Measurements from ENCODE around the gene NAIF1.

The NAIF1 gene

DNA sequence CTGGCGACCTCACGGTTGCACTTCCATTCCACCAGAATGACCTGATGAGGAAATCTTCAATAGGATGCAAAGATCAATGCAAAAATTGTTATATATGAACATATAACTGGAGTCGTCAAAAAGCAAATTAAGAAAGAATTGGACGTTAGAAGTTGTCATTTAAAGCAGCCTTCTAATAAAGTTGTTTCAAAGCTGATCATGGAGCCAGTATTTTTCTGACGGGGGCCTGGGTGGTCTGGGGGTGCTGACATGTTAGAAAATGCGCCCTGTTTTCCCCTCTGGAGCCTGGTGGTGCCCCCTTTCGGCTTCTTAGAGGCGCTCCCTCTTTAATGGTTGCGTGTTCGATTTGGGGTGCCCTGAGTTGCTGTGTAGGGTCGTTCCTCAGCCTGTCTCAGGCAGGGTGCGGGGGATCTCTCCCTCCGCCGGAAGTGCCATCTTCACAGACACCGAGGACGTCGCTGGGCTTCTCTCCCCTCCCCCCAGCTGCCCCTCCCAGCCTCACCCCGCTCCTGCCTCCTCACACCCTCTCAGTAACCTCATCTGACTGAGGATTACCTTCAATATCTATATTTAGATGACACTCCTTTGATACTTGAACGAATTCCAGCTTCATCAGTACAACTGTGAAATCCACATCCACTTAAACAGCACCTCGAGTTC lies 42.1 kb upstream of the NAIF1 start:
- TF ChIP-seq, protein P1, sequence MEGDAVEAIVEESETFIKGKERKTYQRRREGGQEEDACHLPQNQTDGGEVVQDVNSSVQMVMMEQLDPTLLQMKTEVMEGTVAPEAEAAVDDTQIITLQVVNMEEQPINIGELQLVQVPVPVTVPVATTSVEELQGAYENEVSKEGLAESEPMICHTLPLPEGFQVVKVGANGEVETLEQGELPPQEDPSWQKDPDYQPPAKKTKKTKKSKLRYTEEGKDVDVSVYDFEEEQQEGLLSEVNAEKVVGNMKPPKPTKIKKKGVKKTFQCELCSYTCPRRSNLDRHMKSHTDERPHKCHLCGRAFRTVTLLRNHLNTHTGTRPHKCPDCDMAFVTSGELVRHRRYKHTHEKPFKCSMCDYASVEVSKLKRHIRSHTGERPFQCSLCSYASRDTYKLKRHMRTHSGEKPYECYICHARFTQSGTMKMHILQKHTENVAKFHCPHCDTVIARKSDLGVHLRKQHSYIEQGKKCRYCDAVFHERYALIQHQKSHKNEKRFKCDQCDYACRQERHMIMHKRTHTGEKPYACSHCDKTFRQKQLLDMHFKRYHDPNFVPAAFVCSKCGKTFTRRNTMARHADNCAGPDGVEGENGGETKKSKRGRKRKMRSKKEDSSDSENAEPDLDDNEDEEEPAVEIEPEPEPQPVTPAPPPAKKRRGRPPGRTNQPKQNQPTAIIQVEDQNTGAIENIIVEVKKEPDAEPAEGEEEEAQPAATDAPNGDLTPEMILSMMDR (IDR thresholded peaks at IDR 0.05) = no peak

DNA sequence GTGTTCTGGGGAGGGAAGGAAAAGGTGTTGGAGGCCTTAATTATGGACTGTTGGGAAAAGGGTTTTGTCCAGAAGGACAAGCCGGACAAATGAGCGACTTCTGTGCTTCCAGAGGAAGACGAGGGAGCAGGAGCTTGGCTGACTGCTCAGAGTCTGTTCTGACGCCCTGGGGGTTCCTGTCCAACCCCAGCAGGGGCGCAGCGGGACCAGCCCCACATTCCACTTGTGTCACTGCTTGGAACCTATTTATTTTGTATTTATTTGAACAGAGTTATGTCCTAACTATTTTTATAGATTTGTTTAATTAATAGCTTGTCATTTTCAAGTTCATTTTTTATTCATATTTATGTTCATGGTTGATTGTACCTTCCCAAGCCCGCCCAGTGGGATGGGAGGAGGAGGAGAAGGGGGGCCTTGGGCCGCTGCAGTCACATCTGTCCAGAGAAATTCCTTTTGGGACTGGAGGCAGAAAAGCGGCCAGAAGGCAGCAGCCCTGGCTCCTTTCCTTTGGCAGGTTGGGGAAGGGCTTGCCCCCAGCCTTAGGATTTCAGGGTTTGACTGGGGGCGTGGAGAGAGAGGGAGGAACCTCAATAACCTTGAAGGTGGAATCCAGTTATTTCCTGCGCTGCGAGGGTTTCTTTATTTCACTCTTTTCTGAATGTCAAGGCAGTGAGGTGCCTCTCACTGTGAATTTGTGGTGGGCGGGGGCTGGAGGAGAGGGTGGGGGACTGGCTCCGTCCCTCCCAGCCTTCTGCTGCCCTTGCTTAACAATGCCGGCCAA lies 41.3 kb upstream of the NAIF1 start:
- TF ChIP-seq, protein P1 (IDR thresholded peaks at IDR 0.05) = no peak

- TF ChIP-seq, protein P1 (IDR thresholded peaks at IDR 0.05) = no peak
Observed at GRCh38 chr9:128107468-128108268, 40.5 kb upstream of the NAIF1 start.

DNA sequence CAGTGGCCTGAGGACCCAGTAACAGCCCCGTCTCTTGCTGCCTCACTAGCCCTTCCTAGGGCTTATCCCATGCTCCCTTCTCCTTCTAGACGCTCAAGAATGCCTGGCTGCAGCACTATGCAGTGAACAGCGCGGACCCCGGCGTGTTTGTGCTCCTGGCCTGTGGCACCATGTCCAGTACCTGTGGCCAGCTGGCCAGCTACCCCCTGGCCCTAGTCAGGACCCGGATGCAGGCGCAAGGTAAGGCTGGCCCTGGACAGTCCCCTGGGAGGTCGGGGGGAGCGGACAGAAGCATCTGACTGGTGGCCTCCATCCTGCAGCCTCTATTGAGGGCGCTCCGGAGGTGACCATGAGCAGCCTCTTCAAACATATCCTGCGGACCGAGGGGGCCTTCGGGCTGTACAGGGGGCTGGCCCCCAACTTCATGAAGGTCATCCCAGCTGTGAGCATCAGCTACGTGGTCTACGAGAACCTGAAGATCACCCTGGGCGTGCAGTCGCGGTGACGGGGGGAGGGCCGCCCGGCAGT lies 39.9 kb upstream of the NAIF1 start:
- TF ChIP-seq, protein P1 (IDR thresholded peaks at IDR 0.05) = no peak

DNA sequence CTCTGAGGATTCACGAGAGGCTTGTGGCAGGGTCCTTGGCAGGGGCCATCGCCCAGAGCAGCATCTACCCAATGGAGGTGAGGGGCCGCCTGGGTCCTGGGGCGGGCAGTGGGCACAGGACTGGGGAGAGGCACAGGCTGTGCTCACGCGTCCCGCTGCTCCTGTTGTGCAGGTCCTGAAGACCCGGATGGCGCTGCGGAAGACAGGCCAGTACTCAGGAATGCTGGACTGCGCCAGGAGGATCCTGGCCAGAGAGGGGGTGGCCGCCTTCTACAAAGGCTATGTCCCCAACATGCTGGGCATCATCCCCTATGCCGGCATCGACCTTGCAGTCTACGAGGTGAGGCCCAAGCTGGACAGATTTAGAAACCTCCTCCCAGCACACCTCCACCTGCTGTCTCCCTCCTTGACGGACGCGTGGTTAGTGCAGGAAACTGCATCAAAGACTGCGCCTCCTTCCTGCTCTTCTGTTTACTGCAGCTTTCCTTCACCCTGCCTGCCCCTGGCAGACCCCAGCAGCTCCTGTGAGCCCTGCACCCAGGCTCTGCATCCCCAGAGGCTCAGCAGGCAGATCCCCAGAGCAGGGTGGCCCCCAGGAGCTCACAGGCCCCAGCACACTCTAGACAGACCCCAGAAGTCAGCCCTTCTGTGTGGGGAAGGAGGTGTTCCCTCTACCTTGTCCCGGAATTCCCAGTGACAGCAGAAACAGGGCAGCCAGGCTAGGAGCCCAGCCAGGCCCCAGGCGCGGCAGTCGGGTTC lies 39.2 kb upstream of the NAIF1 start:
- TF ChIP-seq, protein P1 (IDR thresholded peaks at IDR 0.05) = no peak

DNA sequence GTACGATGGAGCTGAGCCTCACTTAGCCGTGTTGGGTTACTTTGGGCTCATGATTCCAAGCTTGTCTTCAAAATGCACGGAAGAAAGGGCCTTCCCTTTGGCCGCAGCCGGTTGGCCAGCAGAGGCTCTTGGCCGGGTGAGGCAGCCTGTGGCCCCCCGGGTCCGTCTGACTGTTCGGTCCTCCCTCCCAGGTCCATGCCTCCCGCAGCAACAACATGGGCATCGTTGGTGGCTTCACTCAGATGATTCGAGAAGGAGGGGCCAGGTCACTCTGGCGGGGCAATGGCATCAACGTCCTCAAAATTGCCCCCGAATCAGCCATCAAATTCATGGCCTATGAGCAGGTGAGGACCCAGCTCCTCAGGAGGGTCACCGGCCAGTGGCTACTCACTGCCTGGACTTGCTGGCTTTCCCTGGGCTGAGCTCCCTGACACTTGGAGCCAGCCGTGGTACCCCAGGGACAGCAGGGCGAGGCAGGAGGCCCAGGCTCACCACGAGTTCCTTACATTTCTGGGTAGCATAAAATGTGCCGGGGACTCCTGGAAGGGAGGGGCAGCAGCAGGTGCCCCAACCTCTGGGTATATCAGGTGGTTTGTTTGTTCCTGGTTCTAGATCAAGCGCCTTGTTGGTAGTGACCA lies 38.5 kb upstream of the NAIF1 start:
- TF ChIP-seq, protein P1 (IDR thresholded peaks at IDR 0.05) = no peak

All from LNCAP (cell line).